Progenitor cell of endocrine pancreas (in vitro differentiated cells): ENCODE results near the gene GPR63. TPM values are rescaled to one million over a fixed set of nuclear protein-coding genes. Genes with fewer than 3 reads are reported as not detected.

Experiments used
- DNase-seq: peaks from one replicate; pipeline ENCODE4 v3.0.0; 2021; ENCODE audit warnings: low spot score; ENCODE audit not compliant: unreplicated experiment
- H3K27ac Mint-ChIP-seq: 2 replicates; pipeline ENCODE4 v1.8.0; 2021; ENCODE audit warnings: mild to moderate bottlenecking, moderate library complexity, mixed read lengths
- H3K27me3 Mint-ChIP-seq: 2 replicates; pipeline ENCODE4 v1.8.0; 2021; ENCODE audit warnings: mixed read lengths
- H3K36me3 Mint-ChIP-seq: 2 replicates; pipeline ENCODE4 v1.8.0; 2022; ENCODE audit warnings: mixed read lengths; ENCODE audit not compliant: insufficient read depth
- H3K4me1 Mint-ChIP-seq: 2 replicates; pipeline ENCODE4 v1.8.0; 2021; ENCODE audit warnings: low read depth, mixed read lengths
- H3K4me3 Mint-ChIP-seq: 2 replicates; pipeline ENCODE4 v1.8.0; 2021; ENCODE audit warnings: low read depth, mild to moderate bottlenecking, moderate library complexity, mixed read lengths
- H3K9me3 Mint-ChIP-seq: 2 replicates; pipeline ENCODE4 v1.8.0; 2021; ENCODE audit warnings: low read depth, mixed read lengths
- total RNA-seq: library from RNA; stranded (reverse); gene quantifications from 2 replicates; pipeline ENCODE4 v1.2.1, GENCODE V29; 2021
- TF ChIP-seq, protein P1 (sequence below): fragments of 200-600 bp; sonication (generic); IDR thresholded peaks from one replicate; pipeline ENCODE4 v1.5.0; 2021; ENCODE audit warnings: antibody characterized with exemption, mild to moderate bottlenecking; ENCODE audit not compliant: unreplicated experiment

The GPR63 gene
- total RNA-seq, 1 donor from 2014 or later: 3.0 TPM

DNA sequence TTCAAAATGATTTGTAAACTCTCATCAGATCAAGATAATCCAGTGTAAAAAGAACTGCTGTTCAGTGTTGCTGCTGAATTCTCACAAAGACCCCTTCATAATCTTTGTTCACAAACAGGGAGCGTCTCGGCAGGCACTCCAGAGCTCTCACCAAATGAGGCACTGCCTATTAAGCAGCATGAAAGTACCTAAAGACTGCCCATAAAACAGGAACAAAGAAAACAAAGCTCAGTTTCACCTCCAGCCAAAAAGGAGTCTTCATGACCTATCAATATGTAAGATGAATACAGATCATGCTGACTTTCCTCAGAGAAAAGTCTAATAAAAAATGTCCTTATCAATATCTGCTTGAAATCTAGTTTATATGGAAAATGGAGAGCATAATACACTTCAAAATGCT is 41.8 kb downstream of the GPR63 start:
- peaks cover 5% of the 10 kb centered on the region for H3K4me1 Mint-ChIP-seq
- H3K27ac Mint-ChIP-seq: peak overlapping the region; percentile 49
- H3K4me3 Mint-ChIP-seq: no peak overlapping the region
- DNase-seq: no peak
- TF ChIP-seq, protein P1, sequence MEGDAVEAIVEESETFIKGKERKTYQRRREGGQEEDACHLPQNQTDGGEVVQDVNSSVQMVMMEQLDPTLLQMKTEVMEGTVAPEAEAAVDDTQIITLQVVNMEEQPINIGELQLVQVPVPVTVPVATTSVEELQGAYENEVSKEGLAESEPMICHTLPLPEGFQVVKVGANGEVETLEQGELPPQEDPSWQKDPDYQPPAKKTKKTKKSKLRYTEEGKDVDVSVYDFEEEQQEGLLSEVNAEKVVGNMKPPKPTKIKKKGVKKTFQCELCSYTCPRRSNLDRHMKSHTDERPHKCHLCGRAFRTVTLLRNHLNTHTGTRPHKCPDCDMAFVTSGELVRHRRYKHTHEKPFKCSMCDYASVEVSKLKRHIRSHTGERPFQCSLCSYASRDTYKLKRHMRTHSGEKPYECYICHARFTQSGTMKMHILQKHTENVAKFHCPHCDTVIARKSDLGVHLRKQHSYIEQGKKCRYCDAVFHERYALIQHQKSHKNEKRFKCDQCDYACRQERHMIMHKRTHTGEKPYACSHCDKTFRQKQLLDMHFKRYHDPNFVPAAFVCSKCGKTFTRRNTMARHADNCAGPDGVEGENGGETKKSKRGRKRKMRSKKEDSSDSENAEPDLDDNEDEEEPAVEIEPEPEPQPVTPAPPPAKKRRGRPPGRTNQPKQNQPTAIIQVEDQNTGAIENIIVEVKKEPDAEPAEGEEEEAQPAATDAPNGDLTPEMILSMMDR: no peak
- no peaks in the 10 kb centered on the region for H3K9me3 Mint-ChIP-seq
- H3K27me3 Mint-ChIP-seq: no peaks in the 10 kb centered on the region
- peaks cover 3% of the 10 kb centered on the region for H3K36me3 Mint-ChIP-seq

DNA sequence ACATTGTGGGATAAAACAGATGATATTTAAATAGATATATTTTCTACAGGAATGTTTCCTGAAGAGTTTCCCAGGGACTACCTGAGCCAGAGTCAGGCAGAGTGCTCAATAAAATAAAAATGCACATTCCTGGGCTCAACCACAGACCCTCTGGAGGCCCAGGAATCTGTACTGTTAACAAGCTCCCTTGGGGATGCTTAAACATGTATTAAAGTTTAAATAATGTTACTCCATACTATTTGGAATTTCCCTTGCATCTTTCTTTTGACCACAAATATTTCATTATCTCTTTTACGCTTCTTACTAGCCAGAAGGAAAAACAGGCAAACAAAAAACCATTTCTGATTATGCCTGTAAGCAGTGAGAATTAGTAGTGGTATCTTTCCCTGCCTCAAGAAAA is 42.3 kb downstream of the GPR63 start:
- Mint-ChIP-seq H3K36me3 (peaks cover 3% of the 10 kb centered on the region), H3K27me3 (no peaks in the 10 kb centered on the region), H3K9me3 (no peaks in the 10 kb centered on the region), H3K4me3 (no peak overlapping the region), H3K4me1 (peaks cover 5% of the 10 kb centered on the region), H3K27ac (no peak overlapping the region)
- TF ChIP-seq, protein P1: no peak
- no peak for DNase-seq

DNA sequence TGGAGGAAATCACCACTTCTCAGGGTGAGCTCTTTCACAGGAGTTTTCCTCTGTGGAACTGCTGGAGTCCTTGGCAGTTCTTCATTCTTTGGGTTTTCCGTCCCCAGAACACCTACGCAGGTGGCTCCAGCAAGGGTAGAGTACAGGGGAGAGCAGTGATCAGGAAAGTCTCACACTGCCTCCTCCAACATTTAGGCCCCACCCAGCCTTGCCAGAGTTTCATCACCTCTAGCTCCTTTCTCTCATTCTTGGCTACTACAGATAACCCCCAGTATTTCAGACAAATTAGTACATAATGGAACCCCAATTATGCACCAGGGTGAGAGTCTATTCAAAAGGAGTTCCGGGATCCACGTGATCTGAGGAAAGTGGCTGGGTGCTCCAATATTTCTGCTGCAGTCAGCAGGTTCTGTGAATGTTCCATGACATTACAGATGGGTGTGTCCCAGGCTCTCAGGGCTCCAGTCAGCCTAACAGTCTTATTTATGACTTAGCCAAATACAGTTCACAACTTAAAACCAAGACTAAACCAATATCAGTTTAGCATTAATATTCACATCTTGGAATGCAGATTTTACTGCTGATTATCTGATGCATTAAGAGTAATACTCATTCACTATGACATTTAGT is 44.6 kb downstream of the GPR63 start:
- Mint-ChIP-seq H3K27me3 (no peaks in the 10 kb centered on the region), H3K27ac (no peak overlapping the region), H3K4me1 (peaks cover 5% of the 10 kb centered on the region), H3K36me3 (no peaks in the 10 kb centered on the region), H3K9me3 (no peaks in the 10 kb centered on the region), H3K4me3 (no peak overlapping the region)
- TF ChIP-seq, protein P1: no peak
- DNase-seq: no peak

DNA sequence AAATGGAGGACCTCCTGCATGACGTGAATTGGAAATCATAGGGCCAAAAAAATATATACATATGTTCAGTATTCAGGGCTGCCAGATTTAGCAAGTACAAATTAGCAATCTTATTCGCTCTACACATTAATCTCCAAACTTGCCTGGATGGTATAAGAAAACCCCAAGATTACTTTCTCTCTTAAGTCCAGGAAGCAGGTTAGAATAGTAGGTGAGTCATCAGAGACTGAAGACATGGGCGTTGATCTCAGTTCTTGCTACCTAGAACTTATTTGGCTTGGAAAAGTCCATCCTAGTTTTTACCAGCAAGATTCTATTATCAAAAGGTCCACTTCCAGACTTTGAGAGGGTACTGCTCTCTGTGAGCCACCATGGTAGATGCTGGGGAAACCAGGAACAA is 47.4 kb downstream of the GPR63 start:
- Mint-ChIP-seq H3K27ac (no peak overlapping the region), H3K9me3 (no peaks in the 10 kb centered on the region), H3K36me3 (no peaks in the 10 kb centered on the region), H3K4me3 (no peak overlapping the region), H3K4me1 (peaks cover 7% of the 10 kb centered on the region), H3K27me3 (no peaks in the 10 kb centered on the region)
- TF ChIP-seq, protein P1: no peak
- DNase-seq: no peak

DNA sequence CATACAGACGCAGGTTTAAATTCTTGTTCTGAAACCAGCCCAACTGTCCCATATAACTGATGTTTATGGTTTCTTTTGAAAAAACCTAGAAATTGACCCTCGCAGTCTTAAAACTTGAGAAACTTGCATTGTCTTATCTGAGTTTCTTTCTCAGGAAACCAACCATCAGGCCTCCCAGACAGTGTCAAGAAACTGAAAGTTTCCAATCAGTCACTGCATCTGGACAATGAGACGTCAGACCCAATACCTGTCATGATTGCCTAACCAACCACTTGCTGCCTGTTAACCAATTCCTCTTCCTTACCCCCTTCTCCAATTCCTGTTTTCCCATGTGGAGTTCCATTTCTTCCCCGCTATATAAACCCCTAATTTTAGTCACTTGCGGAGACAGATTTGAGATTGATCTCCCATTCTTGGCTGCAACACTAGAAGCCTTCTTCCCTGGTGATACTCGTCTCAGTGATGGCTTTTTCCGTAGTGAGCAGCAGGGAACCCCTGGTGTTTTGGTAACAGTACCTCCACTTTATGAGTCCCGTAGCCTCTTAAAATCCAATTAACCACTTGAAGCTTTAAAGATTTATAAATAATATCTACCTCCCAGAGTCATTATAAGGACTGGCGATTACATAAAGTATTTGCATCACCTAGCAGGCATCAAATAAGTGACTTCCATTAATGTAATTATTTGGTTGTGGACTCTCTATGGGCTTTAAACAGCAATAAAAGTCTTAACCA is 49.3 kb downstream of the GPR63 start:
- Mint-ChIP-seq H3K36me3 (no peaks in the 10 kb centered on the region), H3K4me1 (peaks cover 12% of the 10 kb centered on the region), H3K27me3 (no peaks in the 10 kb centered on the region), H3K27ac (no peak overlapping the region), H3K9me3 (no peaks in the 10 kb centered on the region), H3K4me3 (no peak overlapping the region)
- no peak for DNase-seq
- TF ChIP-seq, protein P1: no peak
